HepG2 (cell line): ENCODE data around the gene PLVAP. TPM values are rescaled to one million over a fixed set of nuclear protein-coding genes. Genes with fewer than 3 reads are reported as not detected.

Experiments
- ATAC-seq: fragments of 200-7000 bp; cut with Tn5 transposase; 3 replicates; pipeline ENCODE4 v1.9.1; 2020; ENCODE audit warnings: mild to moderate bottlenecking, moderate library complexity
- BruUV-seq: library from RNA; stranded (reverse); fragments of 400-500 nt; replicated peaks from 2 replicates; lab custom pipeline; 2021; lab: Mats Ljungman, UMichigan
- CTCF ChIA-PET: fragments of 300-600 bp; formaldehyde crosslinking; extraction: SDS; loops from one replicate; lab custom pipeline; 2021; ENCODE audit warnings: low total read pairs, inconsistent platforms, low intra/inter-chr PET ratio; lab: Yijun Ruan, JAX
- POLR2A ChIA-PET: fragments of 350-600 bp; sonication (Branson Sonifier 250); formaldehyde crosslinking; loops from one replicate; lab custom pipeline; 2020; ENCODE audit warnings: antibody characterized with exemption, inconsistent platforms; lab: Yijun Ruan, JAX
- DNase-seq: peaks from one replicate; pipeline ENCODE4 v3.0.0-alpha.2; 2015; ENCODE audit warnings: low spot score
- FAIRE-seq: peaks from 3 replicates; lab custom pipeline; 2011; peaks lifted over from hg19 to GRCh38; lab: Jason Lieb, UNC
- H2AFZ ChIP-seq: one replicate; pipeline ENCODE4 v1.6.1; 2011; ENCODE audit warnings: low read length, inconsistent platforms
- H3K27ac ChIP-seq: fragments of 300-600 bp; 3 replicates; pipeline ENCODE4 v1.8.0; 2011; ENCODE audit warnings: mixed run types, mild to moderate bottlenecking, mixed read lengths, low read length, inconsistent platforms; ENCODE audit not compliant: insufficient read depth; ENCODE audit errors: extremely low read length
- H3K27me3 ChIP-seq, 2 experiments: fragments of 200-600 bp in 1 of 2; 2 replicates in 1 of 2; 3 replicates in 1 of 2; pipeline versions ENCODE4 v1.6.0 to v1.8.0; 2011; ENCODE audit warnings: low read length in 2 of 2, mild to moderate bottlenecking in 2 of 2, moderate library complexity in 2 of 2, inconsistent platforms in 1 of 2; ENCODE audit not compliant: insufficient read depth in 2 of 2, control insufficient read depth in 1 of 2
- H3K36me3 ChIP-seq, 2 experiments: fragments of 200-600 bp in 1 of 2; replicated peaks in 1 of 2; 2 replicates in 1 of 2; 3 replicates in 1 of 2; pipeline versions ENCODE4 v1.5.1 to v1.8.0; 2011; ENCODE audit warnings: low read length in 2 of 2, inconsistent platforms in 1 of 2; ENCODE audit not compliant: insufficient read depth in 2 of 2, control insufficient read depth in 1 of 2
- H3K4me1 ChIP-seq: 2 replicates; pipeline ENCODE4 v1.5.1; 2012; ENCODE audit warnings: low read length, inconsistent platforms; ENCODE audit not compliant: insufficient read depth
- H3K4me2 ChIP-seq: 2 replicates; pipeline ENCODE4 v1.6.0; 2011; ENCODE audit warnings: low read depth, low read length, inconsistent platforms
- H3K4me3 ChIP-seq, 3 experiments: fragments of 200-600 bp in 1 of 3; sonication (generic), shearing (Covaris generic) in 1 of 3; replicated peaks in 1 of 3; 2 replicates each; pipeline ENCODE4 v1.5.1; 2011 to 2016; ENCODE audit warnings: low read length in 3 of 3, inconsistent platforms in 2 of 3, low read depth in 2 of 3, mild to moderate bottlenecking in 2 of 3, control low read depth in 1 of 3, mixed read lengths in 1 of 3; ENCODE audit not compliant: insufficient read depth in 1 of 3
- H3K79me2 ChIP-seq: one replicate; pipeline ENCODE4 v1.6.1; 2011; ENCODE audit warnings: low read length, inconsistent platforms; ENCODE audit not compliant: insufficient read depth
- H3K9ac ChIP-seq: 2 replicates; pipeline ENCODE4 v1.6.0; 2011; ENCODE audit warnings: mild to moderate bottlenecking, low read depth, low read length, inconsistent platforms; ENCODE audit not compliant: insufficient read depth
- H3K9me3 ChIP-seq: 2 replicates; pipeline ENCODE4 v1.5.1; 2012; ENCODE audit warnings: mild to moderate bottlenecking, low read length
- H4K20me1 ChIP-seq: 2 replicates; pipeline ENCODE4 v1.6.0; 2011; ENCODE audit warnings: inconsistent platforms, mild to moderate bottlenecking, low read length, moderate library complexity; ENCODE audit not compliant: insufficient read depth
- CBX1 ChIP-seq: IDR thresholded peaks from one replicate; pipeline ENCODE4 v1.6.1; 2016; ENCODE audit warnings: antibody characterized with exemption, low read depth
- SMARCE1 ChIP-seq: fragments of 450-650 bp; IDR thresholded peaks from 2 replicates; pipeline ENCODE4 v1.6.1; 2017; ENCODE audit warnings: borderline replicate concordance
- ZNF510 ChIP-seq: sonication (generic); formaldehyde crosslinking; IDR thresholded peaks from 2 replicates; pipeline ENCODE4 v1.4.0; 2020; ENCODE audit warnings: low read depth, mild to moderate bottlenecking, missing genetic modification reagents
- ZNF530 ChIP-seq: sonication (generic); formaldehyde crosslinking; IDR thresholded peaks from 2 replicates; pipeline ENCODE4 v1.5.0; 2020; ENCODE audit warnings: low read depth, mild to moderate bottlenecking, missing genetic modification reagents
- WGBS: methylation state at CpG from one replicate; pipeline ENCODE4 v1.1.6; 2017; ENCODE audit warnings: low lambda C conversion rate; 5-methylcytosine and 5-hydroxymethylcytosine counted together
- in situ Hi-C: cut with HindIII; loops from 2 replicates; pipeline ENCODE4 v1.10.0; 2017; ENCODE audit warnings: low pct_unique_long_range_greater_than_20kb; ENCODE audit not compliant: extremely low pct_ligation_motif_present
- intact Hi-C: fragments of 100-400 bp; cut with micrococcal nuclease; formaldehyde crosslinking; loops from one replicate; pipeline ENCODE4 v1.10.0; 2022; ENCODE audit not compliant: unreplicated experiment
- polyA plus RNA-seq, 8 experiments: library from polyadenylated mRNA; depleted of rRNA in 3 of 8; stranded (reverse) in 7 of 8; unstranded in 1 of 8; fragments of >200 nt; fragmentation: Illumina TruSeq in 4 of 8; extraction: Trizol in 4 of 8; gene quantifications; 2 replicates each; pipeline versions ENCODE4 v1.2.1 to v1.2.3, GENCODE V29; 2011 to 2016; ENCODE audit warnings: low read depth in 4 of 8, missing spikeins in 1 of 8, mixed read lengths in 1 of 8; ENCODE audit not compliant: insufficient read depth in 1 of 8
- total RNA-seq, 5 experiments: library from RNA; depleted of rRNA; stranded (reverse); fragments of >200 nt; fragmentation: Illumina TruSeq; extraction: Trizol; gene quantifications; 2 replicates each; pipeline ENCODE4 v1.2.3, GENCODE V29; 2016; ENCODE audit warnings: low read depth in 1 of 5
- TF ChIP-seq, protein P1 (sequence below): sonication (generic); formaldehyde crosslinking; IDR thresholded peaks from 2 replicates; pipeline ENCODE4 v1.8.1; 2022; ENCODE audit warnings: low read depth, mild to moderate bottlenecking, missing genetic modification reagents
- TF ChIP-seq, protein P2 (sequence below): IDR thresholded peaks from 2 replicates; pipeline ENCODE4 v1.6.1; 2016; ENCODE audit warnings: low read depth, borderline replicate concordance
- TF ChIP-seq, protein P3 (sequence below): sonication (generic); formaldehyde crosslinking; IDR thresholded peaks from 2 replicates; pipeline ENCODE4 v1.9.0; 2022; ENCODE audit warnings: low read depth, missing genetic modification reagents

The PLVAP gene
- total and polyA plus RNA-seq, 2 of the 13 experiments (the other 11 are each of a cell fraction or from before 2014, with no cell fraction given), result 0.26 TPM; not detected in 1

DNA sequence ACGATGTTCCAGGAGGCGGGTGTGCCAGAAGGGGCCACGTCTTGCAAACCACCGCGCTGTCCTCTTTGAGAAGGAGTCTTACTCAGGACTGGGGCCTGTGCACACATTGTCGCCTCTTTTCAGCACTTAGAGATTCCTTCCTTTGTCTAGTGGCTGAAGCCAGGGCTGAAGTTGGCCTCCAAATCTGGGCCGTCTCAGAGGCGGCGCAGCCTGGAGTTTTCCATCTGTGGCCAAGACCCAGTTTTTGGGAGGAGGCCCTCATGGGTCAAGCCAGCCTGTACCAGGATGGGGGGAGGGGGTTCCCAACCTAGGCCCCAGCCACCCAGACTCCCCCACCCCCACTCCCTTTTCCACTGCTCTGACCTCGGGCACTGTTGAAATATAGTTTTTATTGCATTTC is 54.3 kb downstream of the PLVAP start:
- Histone ChIP-seq H3K27ac (no peak overlapping the region), H2AFZ (no peak overlapping the region), H3K36me3 (peaks cover 7 to 25% of the 10 kb centered on the region in 2 experiments; a peak in 3 of 5 replicates), H3K4me1 (no peaks in the 10 kb centered on the region), H3K79me2 (no peaks in the 10 kb centered on the region), H4K20me1 (no peaks in the 10 kb centered on the region), H3K27me3 (no peaks in the 10 kb centered on the region), H3K4me3 (no peak overlapping the region), H3K4me2 (no peak overlapping the region), H3K9ac (no peak overlapping the region), H3K9me3 (no peaks in the 10 kb centered on the region)
- POLR2A ChIA-PET, result interaction anchor here (1.3 kb wide), 1 partner anchor 10 kb away, joined by 3 read pairs; no protein-coding TSS in a partner anchor
- intact Hi-C loops (no loop called here), in situ Hi-C loops (no loop called here)
- 96% methylated on average over 10 of the region's 10 CpGs for WGBS
- CTCF ChIA-PET, result no interaction called here
- DNase-seq (no peak), FAIRE-seq (no peak), ATAC-seq (no peak)
- no TSS peak for BruUV-seq
- TF ChIP-seq CBX1 (no peak), SMARCE1 (no peak), ZNF510 (no peak), ZNF530 (CRISPR knock-in tag) (no peak)
- TF ChIP-seq, protein P1, sequence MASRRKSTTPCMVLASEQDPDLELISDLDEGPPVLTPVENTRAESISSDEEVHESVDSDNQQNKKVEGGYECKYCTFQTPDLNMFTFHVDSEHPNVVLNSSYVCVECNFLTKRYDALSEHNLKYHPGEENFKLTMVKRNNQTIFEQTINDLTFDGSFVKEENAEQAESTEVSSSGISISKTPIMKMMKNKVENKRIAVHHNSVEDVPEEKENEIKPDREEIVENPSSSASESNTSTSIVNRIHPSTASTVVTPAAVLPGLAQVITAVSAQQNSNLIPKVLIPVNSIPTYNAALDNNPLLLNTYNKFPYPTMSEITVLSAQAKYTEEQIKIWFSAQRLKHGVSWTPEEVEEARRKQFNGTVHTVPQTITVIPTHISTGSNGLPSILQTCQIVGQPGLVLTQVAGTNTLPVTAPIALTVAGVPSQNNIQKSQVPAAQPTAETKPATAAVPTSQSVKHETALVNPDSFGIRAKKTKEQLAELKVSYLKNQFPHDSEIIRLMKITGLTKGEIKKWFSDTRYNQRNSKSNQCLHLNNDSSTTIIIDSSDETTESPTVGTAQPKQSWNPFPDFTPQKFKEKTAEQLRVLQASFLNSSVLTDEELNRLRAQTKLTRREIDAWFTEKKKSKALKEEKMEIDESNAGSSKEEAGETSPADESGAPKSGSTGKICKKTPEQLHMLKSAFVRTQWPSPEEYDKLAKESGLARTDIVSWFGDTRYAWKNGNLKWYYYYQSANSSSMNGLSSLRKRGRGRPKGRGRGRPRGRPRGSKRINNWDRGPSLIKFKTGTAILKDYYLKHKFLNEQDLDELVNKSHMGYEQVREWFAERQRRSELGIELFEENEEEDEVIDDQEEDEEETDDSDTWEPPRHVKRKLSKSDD (CRISPR knock-in tag), result no peak
- TF ChIP-seq, protein P2, sequence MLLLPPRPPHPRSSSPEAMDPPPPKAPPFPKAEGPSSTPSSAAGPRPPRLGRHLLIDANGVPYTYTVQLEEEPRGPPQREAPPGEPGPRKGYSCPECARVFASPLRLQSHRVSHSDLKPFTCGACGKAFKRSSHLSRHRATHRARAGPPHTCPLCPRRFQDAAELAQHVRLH, result no peak
- TF ChIP-seq, protein P3, sequence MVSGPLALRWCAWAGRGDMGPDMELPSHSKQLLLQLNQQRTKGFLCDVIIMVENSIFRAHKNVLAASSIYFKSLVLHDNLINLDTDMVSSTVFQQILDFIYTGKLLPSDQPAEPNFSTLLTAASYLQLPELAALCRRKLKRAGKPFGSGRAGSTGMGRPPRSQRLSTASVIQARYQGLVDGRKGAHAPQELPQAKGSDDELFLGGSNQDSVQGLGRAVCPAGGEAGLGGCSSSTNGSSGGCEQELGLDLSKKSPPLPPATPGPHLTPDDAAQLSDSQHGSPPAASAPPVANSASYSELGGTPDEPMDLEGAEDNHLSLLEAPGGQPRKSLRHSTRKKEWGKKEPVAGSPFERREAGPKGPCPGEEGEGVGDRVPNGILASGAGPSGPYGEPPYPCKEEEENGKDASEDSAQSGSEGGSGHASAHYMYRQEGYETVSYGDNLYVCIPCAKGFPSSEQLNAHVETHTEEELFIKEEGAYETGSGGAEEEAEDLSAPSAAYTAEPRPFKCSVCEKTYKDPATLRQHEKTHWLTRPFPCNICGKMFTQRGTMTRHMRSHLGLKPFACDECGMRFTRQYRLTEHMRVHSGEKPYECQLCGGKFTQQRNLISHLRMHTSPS (CRISPR knock-in tag), result no peak
